ENCODE measurements around the gene BTG2. TPM values are rescaled to one million over a fixed set of nuclear protein-coding genes. Genes with fewer than 3 reads are reported as not detected.

The BTG2 gene
- total RNA-seq, 3 donors from 2014 or later = 82.7 to 271 (median 102) TPM

DNA sequence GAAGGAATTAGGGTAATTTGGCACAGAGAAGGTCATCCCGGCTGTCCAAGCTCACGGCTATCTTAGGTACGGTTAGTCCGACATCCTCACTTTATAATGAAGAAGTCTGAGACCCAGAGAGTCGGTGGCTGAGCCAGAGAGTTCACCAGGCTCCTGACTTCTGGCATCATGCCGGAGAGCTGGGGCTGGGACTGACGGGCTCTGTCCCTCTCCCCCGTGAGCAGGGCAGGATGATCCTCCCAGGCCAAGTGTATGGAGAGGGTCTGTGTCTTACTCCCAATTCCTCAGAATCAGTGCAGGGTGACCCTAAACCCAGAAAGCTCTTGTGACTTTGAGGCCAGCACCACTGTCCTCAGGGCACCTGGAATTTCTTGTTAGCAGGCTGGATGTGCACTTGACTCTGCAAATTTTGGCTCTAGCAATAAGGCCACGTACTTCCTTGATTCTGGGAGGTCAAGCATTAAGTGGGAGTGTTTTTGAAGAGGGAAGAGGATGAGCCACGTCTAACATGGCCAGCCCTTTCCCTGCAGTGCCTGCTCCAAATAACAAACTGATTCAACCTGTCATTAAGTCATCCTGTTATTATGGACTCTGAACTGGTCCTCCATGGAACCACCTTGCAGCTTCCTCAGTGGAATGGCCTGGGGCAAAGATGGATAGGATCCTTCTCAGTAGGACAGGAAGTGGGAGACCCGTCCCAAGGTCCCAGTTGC lies 20.8 kb upstream of the BTG2 start:
- peaks cover 0 to 7% of the 10 kb centered on the region in 2 donors for H3K4me1 ChIP-seq
- TF ChIP-seq POLR2A (IDR thresholded peaks at IDR 0.05) (no peak), POLR2AphosphoS5 (IDR thresholded peaks at IDR 0.05) (no peak)
- TF ChIP-seq, protein P1, sequence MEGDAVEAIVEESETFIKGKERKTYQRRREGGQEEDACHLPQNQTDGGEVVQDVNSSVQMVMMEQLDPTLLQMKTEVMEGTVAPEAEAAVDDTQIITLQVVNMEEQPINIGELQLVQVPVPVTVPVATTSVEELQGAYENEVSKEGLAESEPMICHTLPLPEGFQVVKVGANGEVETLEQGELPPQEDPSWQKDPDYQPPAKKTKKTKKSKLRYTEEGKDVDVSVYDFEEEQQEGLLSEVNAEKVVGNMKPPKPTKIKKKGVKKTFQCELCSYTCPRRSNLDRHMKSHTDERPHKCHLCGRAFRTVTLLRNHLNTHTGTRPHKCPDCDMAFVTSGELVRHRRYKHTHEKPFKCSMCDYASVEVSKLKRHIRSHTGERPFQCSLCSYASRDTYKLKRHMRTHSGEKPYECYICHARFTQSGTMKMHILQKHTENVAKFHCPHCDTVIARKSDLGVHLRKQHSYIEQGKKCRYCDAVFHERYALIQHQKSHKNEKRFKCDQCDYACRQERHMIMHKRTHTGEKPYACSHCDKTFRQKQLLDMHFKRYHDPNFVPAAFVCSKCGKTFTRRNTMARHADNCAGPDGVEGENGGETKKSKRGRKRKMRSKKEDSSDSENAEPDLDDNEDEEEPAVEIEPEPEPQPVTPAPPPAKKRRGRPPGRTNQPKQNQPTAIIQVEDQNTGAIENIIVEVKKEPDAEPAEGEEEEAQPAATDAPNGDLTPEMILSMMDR (IDR thresholded peaks at IDR 0.05) = no peak
- peak in 1 of 2 donors; percentile 47 for DNase-seq (ENCODE audit: low spot score in 2 of 2)
- no peaks in the 10 kb centered on the region for H3K36me3 ChIP-seq
- H3K27me3 ChIP-seq = no peaks in the 10 kb centered on the region
- intact Hi-C loops (cut with DNase I; ENCODE audit: low total_unique reads) = no loop called here
- H3K9me3 ChIP-seq = no peaks in the 10 kb centered on the region
- no peak overlapping the region for H3K4me3 ChIP-seq
- no peak overlapping the region for H3K27ac ChIP-seq

- intact Hi-C loops (cut with DNase I; ENCODE audit: low total_unique reads) = no loop called here
- no peaks in the 10 kb centered on the region for H3K36me3 ChIP-seq
- peaks cover 7 to 15% of the 10 kb centered on the region in 2 donors for H3K4me1 ChIP-seq
Measured at GRCh38 chr1:203286161-203286984, 18.9 kb upstream of the BTG2 start.

DNA sequence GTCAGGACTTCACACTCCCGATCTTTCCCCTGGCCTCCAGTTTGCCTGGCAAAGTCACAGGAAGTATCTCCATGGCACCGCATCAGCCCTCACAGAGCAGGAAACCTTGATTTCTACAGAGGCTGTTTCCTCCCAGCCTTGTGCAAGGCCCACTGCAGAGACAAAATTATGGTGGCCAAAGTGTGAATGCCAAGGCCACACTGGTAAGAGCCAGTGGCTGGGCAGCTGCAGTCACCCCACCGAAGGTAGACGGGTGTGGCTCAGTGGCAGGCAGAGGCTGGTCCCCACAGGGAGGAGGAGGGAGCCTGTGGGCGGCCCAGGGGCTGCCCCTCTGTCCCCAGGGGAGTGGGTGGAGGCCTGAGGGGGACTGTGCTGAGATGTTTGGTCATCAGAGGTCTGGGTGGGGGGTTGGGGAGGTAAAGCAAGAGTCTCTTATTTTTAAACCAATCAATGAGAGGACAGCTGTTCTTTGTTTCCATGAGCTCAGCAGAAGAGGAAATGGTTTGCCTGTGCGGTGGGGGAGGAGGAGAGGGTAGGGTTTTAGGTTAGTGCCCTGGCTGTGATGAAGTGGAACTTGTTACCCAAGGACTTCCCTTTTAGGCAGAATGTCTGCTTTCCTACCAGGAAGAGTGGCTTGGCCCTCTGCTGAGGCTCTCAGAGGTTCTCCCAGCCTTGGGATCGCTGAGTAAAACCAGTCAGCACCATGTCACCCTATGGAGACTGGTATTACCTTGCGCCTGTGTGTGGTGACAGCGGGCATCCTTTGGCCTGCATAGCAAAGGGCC lies 18.0 kb upstream of the BTG2 start:
- peak in 1 of 2 donors; percentile 62 for DNase-seq (ENCODE audit: low spot score in 2 of 2)
- H3K4me1 ChIP-seq = peaks cover 7 to 16% of the 10 kb centered on the region in 2 donors

More at GRCh38 chr1:203286161-203286984, 18.9 kb upstream of the BTG2 start:
- H3K4me3 ChIP-seq = peak overlapping the region in 1 of 3 donors; percentile 23
- peak; percentile 58 to 91 for DNase-seq (ENCODE audit: low spot score in 2 of 2)
- no peaks in the 10 kb centered on the region for H3K27me3 ChIP-seq
- H3K9me3 ChIP-seq = no peaks in the 10 kb centered on the region
- H3K27ac ChIP-seq = peak overlapping the region; percentile 97
- peak; percentile 21 for TF ChIP-seq POLR2A (IDR thresholded peaks at IDR 0.05)
- peak in 1 of 3 donors; percentile 10 for TF ChIP-seq POLR2AphosphoS5 (IDR thresholded peaks at IDR 0.05)
- TF ChIP-seq, protein P1 (IDR thresholded peaks at IDR 0.05) = no peak

GRCh38 chr1:203287898-203288297 lies 17.4 kb upstream of the BTG2 start:
- Histone ChIP-seq H3K9me3 (no peaks in the 10 kb centered on the region), H3K4me1 (peaks cover 7 to 16% of the 10 kb centered on the region in 2 donors), H3K27ac (peak overlapping the region; percentile 97), H3K27me3 (no peaks in the 10 kb centered on the region), H3K4me3 (no peak overlapping the region), H3K36me3 (no peaks in the 10 kb centered on the region)
- DNase-seq (ENCODE audit: low spot score in 2 of 2) = no peak
- TF ChIP-seq, protein P1 (IDR thresholded peaks at IDR 0.05) = no peak
- intact Hi-C loops (cut with DNase I; ENCODE audit: low total_unique reads) = no loop called here

More for the DNA sequence above, 18.0 kb upstream of the BTG2 start:
- peak overlapping the region in 1 of 3 donors; percentile 23 for H3K4me3 ChIP-seq
- TF ChIP-seq POLR2AphosphoS5 (IDR thresholded peaks at IDR 0.05) = peak in 2 of 3 donors; percentile 8 to 35
- no peak for TF ChIP-seq POLR2A (IDR thresholded peaks at IDR 0.05)
- TF ChIP-seq, protein P1 (IDR thresholded peaks at IDR 0.05) = no peak
- intact Hi-C loops (cut with DNase I; ENCODE audit: low total_unique reads) = no loop called here
- H3K9me3 ChIP-seq = no peaks in the 10 kb centered on the region
- peak overlapping the region; percentile 97 for H3K27ac ChIP-seq
- no peaks in the 10 kb centered on the region for H3K27me3 ChIP-seq
- H3K36me3 ChIP-seq = no peaks in the 10 kb centered on the region

Data from breast epithelium (tissue), 4 donors.